ENCODE data around the gene TOLLIP. TPM values are rescaled to one million over a fixed set of nuclear protein-coding genes. Genes with fewer than 3 reads are reported as not detected.
A peak's percentile ranks its signal among the peaks of the same experiment; 100 is the strongest.

The TOLLIP gene
- total RNA-seq, 2 experiments from 2014 or later = 19.9 to 21.7 TPM

- no peak overlapping the region for H3K4me3 Mint-ChIP-seq
- peaks cover 4% of the 10 kb centered on the region for H3K4me1 Mint-ChIP-seq (ENCODE audit: low read depth)
- CTCF ChIA-PET = interaction anchor here (0.8 kb wide), 1 partner anchor 25 kb away, joined by 3 read pairs; no protein-coding TSS in a partner anchor
- intact Hi-C loops (cut with micrococcal nuclease) = no loop called here
- no peaks in the 10 kb centered on the region for H3K27me3 Mint-ChIP-seq (ENCODE audit: low read depth)
- H3K27ac Mint-ChIP-seq = no peak overlapping the region
- H3K9me3 Mint-ChIP-seq = peaks cover 10% of the 10 kb centered on the region
- no peaks in the 10 kb centered on the region for H3K36me3 Mint-ChIP-seq (ENCODE audit: low read depth)
- no peak for DNase-seq
These were observed 17.6 kb upstream of the TOLLIP start for GRCh38 chr11:1327064-1327460.

- DNase-seq = no peak
- no peaks in the 10 kb centered on the region for H3K27me3 Mint-ChIP-seq (ENCODE audit: low read depth)
- peaks cover 10% of the 10 kb centered on the region for H3K9me3 Mint-ChIP-seq
- intact Hi-C loops (cut with micrococcal nuclease) = no loop called here
- no peaks in the 10 kb centered on the region for H3K36me3 Mint-ChIP-seq (ENCODE audit: low read depth)
- peaks cover 4% of the 10 kb centered on the region for H3K4me1 Mint-ChIP-seq (ENCODE audit: low read depth)
- H3K4me3 Mint-ChIP-seq = no peak overlapping the region
- H3K27ac Mint-ChIP-seq = no peak overlapping the region
- CTCF ChIA-PET = interaction anchor here (0.8 kb wide), 1 partner anchor 24 kb away, joined by 3 read pairs; no protein-coding TSS in a partner anchor
These were observed 17.1 kb upstream of the TOLLIP start for GRCh38 chr11:1326435-1327063.

GRCh38 chr11:1323774-1324173 is 14.3 kb upstream of the TOLLIP start:
- Mint-ChIP-seq H3K4me1 (ENCODE audit: low read depth) (peaks cover 4% of the 10 kb centered on the region), H3K27me3 (ENCODE audit: low read depth) (peaks cover 2% of the 10 kb centered on the region), H3K4me3 (no peak overlapping the region), H3K27ac (no peak overlapping the region), H3K36me3 (ENCODE audit: low read depth) (no peaks in the 10 kb centered on the region), H3K9me3 (peaks cover 9% of the 10 kb centered on the region)
- intact Hi-C loops (cut with micrococcal nuclease) = no loop called here
- DNase-seq = no peak
- CTCF ChIA-PET = no interaction called here

- CTCF ChIA-PET = no interaction called here
- Mint-ChIP-seq H3K9me3 (no peaks in the 10 kb centered on the region), H3K4me3 (no peak overlapping the region), H3K27me3 (ENCODE audit: low read depth) (peaks cover 2% of the 10 kb centered on the region), H3K27ac (no peak overlapping the region), H3K4me1 (ENCODE audit: low read depth) (no peaks in the 10 kb centered on the region), H3K36me3 (ENCODE audit: low read depth) (no peaks in the 10 kb centered on the region)
- intact Hi-C loops (cut with micrococcal nuclease) = no loop called here
- DNase-seq = no peak
These were observed 8.6 kb upstream of the TOLLIP start for GRCh38 chr11:1317993-1318392.

GRCh38 chr11:1317432-1317831 is 8.0 kb upstream of the TOLLIP start:
- DNase-seq = no peak
- intact Hi-C loops (cut with micrococcal nuclease) = no loop called here
- CTCF ChIA-PET = no interaction called here
- Mint-ChIP-seq H3K27ac (no peak overlapping the region), H3K4me1 (ENCODE audit: low read depth) (no peaks in the 10 kb centered on the region), H3K36me3 (ENCODE audit: low read depth) (no peaks in the 10 kb centered on the region), H3K4me3 (no peak overlapping the region), H3K27me3 (ENCODE audit: low read depth) (peaks cover 2% of the 10 kb centered on the region), H3K9me3 (no peaks in the 10 kb centered on the region)

GRCh38 chr11:1310772-1311468 is 1.5 kb upstream of the TOLLIP start:
- Mint-ChIP-seq H3K9me3 (peaks cover 9% of the 10 kb centered on the region), H3K4me1 (ENCODE audit: low read depth) (peaks cover 34% of the 10 kb centered on the region), H3K36me3 (ENCODE audit: low read depth) (peaks cover 6% of the 10 kb centered on the region), H3K27ac (peak overlapping the region; percentile 94), H3K4me3 (peak overlapping the region; percentile 89), H3K27me3 (ENCODE audit: low read depth) (no peaks in the 10 kb centered on the region)
- CTCF ChIA-PET = interaction anchor here (1.5 kb wide), 1 partner anchor 13 kb away, joined by 3 read pairs; no protein-coding TSS in a partner anchor
- intact Hi-C loops (cut with micrococcal nuclease) = no loop called here
- peak; percentile 61 for DNase-seq

GRCh38 chr11:1310318-1310687 is 871 bp upstream of the TOLLIP start:
- no peak for DNase-seq
- H3K4me3 Mint-ChIP-seq = peak overlapping the region; percentile 89
- peak overlapping the region; percentile 94 for H3K27ac Mint-ChIP-seq
- CTCF ChIA-PET = interaction anchor here (1.5 kb wide), 1 partner anchor 12 kb away, joined by 3 read pairs; no protein-coding TSS in a partner anchor
- H3K9me3 Mint-ChIP-seq = peaks cover 9% of the 10 kb centered on the region
- peaks cover 6% of the 10 kb centered on the region for H3K36me3 Mint-ChIP-seq (ENCODE audit: low read depth)
- H3K4me1 Mint-ChIP-seq (ENCODE audit: low read depth) = peaks cover 34% of the 10 kb centered on the region
- intact Hi-C loops (cut with micrococcal nuclease) = no loop called here
- H3K27me3 Mint-ChIP-seq (ENCODE audit: low read depth) = no peaks in the 10 kb centered on the region

GRCh38 chr11:1308743-1309497 is 512 bp downstream of the TOLLIP start:
- Mint-ChIP-seq H3K4me1 (ENCODE audit: low read depth) (peaks cover 44% of the 10 kb centered on the region), H3K27me3 (ENCODE audit: low read depth) (no peaks in the 10 kb centered on the region), H3K36me3 (ENCODE audit: low read depth) (peaks cover 6% of the 10 kb centered on the region), H3K27ac (no peak overlapping the region), H3K4me3 (peak overlapping the region; percentile 89), H3K9me3 (peaks cover 9% of the 10 kb centered on the region)
- DNase-seq = no peak
- CTCF ChIA-PET = interaction anchor here (0.8 to 0.9 kb wide), 2 partner anchors 8 to 30 kb away, joined by 3 to 4 read pairs; no protein-coding TSS in a partner anchor
- intact Hi-C loops (cut with micrococcal nuclease) = loop anchor here (1.0 to 10.0 kb wide), 5 partner anchors 27 to 206 kb away; partner anchors contain the start of gene BRSK2

GRCh38 chr11:1307998-1308742 is 1.3 kb downstream of the TOLLIP start:
- peaks cover 9% of the 10 kb centered on the region for H3K9me3 Mint-ChIP-seq
- peaks cover 6% of the 10 kb centered on the region for H3K36me3 Mint-ChIP-seq (ENCODE audit: low read depth)
- H3K4me3 Mint-ChIP-seq = peak overlapping the region; percentile 64
- intact Hi-C loops (cut with micrococcal nuclease) = loop anchor here (10.0 kb wide), 1 partner anchor 207 kb away; no protein-coding TSS in a partner anchor
- DNase-seq = no peak
- H3K27ac Mint-ChIP-seq = no peak overlapping the region
- CTCF ChIA-PET = no interaction called here
- peaks cover 45% of the 10 kb centered on the region for H3K4me1 Mint-ChIP-seq (ENCODE audit: low read depth)
- no peaks in the 10 kb centered on the region for H3K27me3 Mint-ChIP-seq (ENCODE audit: low read depth)

- no peak for DNase-seq
These were observed 2.1 kb downstream of the TOLLIP start for GRCh38 chr11:1307163-1307870.

More at GRCh38 chr11:1307163-1307870, 2.1 kb downstream of the TOLLIP start:
- H3K27me3 Mint-ChIP-seq (ENCODE audit: low read depth) = no peaks in the 10 kb centered on the region
- CTCF ChIA-PET = no interaction called here
- peaks cover 49% of the 10 kb centered on the region for H3K4me1 Mint-ChIP-seq (ENCODE audit: low read depth)
- intact Hi-C loops (cut with micrococcal nuclease) = loop anchor here (10.0 kb wide), 1 partner anchor 207 kb away; no protein-coding TSS in a partner anchor
- no peak overlapping the region for H3K4me3 Mint-ChIP-seq
- no peak overlapping the region for H3K27ac Mint-ChIP-seq
- H3K9me3 Mint-ChIP-seq = peaks cover 9% of the 10 kb centered on the region
- H3K36me3 Mint-ChIP-seq (ENCODE audit: low read depth) = peaks cover 6% of the 10 kb centered on the region
